Neuronal stem cell (in vitro differentiated cells): ENCODE results near the gene HS2ST1.

Experiments
- DNase-seq: peaks from one replicate; pipeline ENCODE4 v3.0.0-alpha.2; 2013; ENCODE audit warnings: low spot score
- H2AFZ ChIP-seq: one replicate; pipeline ENCODE4 v1.6.1; 2013; ENCODE audit warnings: mild to moderate bottlenecking, low read length, inconsistent platforms
- H2AK5ac ChIP-seq: 2 replicates; pipeline ENCODE4 v1.6.1; 2013; ENCODE audit warnings: low read depth, mild to moderate bottlenecking, inconsistent platforms, low read length, moderate library complexity, mixed read lengths
- H2BK120ac ChIP-seq: 2 replicates; pipeline ENCODE4 v1.6.1; 2013; ENCODE audit warnings: low read depth, mild to moderate bottlenecking, inconsistent platforms, low read length, moderate library complexity, mixed read lengths
- H2BK12ac ChIP-seq: one replicate; pipeline ENCODE4 v1.6.1; 2013; ENCODE audit warnings: low read length, inconsistent platforms
- H2BK15ac ChIP-seq: 2 replicates; pipeline ENCODE4 v1.6.1; 2013; ENCODE audit warnings: mild to moderate bottlenecking, low read length, inconsistent platforms, mixed read lengths
- H2BK5ac ChIP-seq: one replicate; pipeline ENCODE4 v1.6.1; 2013; ENCODE audit warnings: inconsistent platforms, mild to moderate bottlenecking, low read length, moderate library complexity
- H3K14ac ChIP-seq: one replicate; pipeline ENCODE4 v1.6.1; 2013; ENCODE audit warnings: low read length, inconsistent platforms
- H3K18ac ChIP-seq: 2 replicates; pipeline ENCODE4 v1.6.1; 2013; ENCODE audit warnings: low read length, inconsistent platforms
- H3K23ac ChIP-seq: 2 replicates; pipeline ENCODE4 v1.6.1; 2013; ENCODE audit warnings: low read depth, mild to moderate bottlenecking, mixed read lengths, low read length, inconsistent platforms; ENCODE audit not compliant: poor library complexity
- H3K27ac ChIP-seq: replicated peaks from 3 replicates; pipeline ENCODE4 v1.5.1; 2013; ENCODE audit warnings: low read length, inconsistent platforms
- H3K27me3 ChIP-seq, 3 experiments: 2 replicates each; pipeline ENCODE4 v1.6.1; 2013; ENCODE audit warnings: low read length in 3 of 3, mild to moderate bottlenecking in 2 of 3, inconsistent platforms in 1 of 3, low read depth in 1 of 3, mixed read lengths in 1 of 3, moderate library complexity in 1 of 3; ENCODE audit not compliant: control insufficient read depth in 3 of 3, insufficient read depth in 3 of 3
- H3K36me3 ChIP-seq, 2 donors: replicated peaks in 1 of 2; 2 replicates each; pipeline ENCODE4 v1.6.1; 2013; ENCODE audit warnings: low read length in 2 of 2; ENCODE audit not compliant: control insufficient read depth in 2 of 2, insufficient read depth in 2 of 2
- H3K4ac ChIP-seq: 2 replicates; pipeline ENCODE4 v1.6.1; 2013; ENCODE audit warnings: inconsistent platforms, mild to moderate bottlenecking, low read length, moderate library complexity
- H3K4me1 ChIP-seq, 2 donors: 1 replicate in 1 of 2; 2 replicates in 1 of 2; pipeline ENCODE4 v1.6.1; 2013; ENCODE audit warnings: low read length in 2 of 2, low read depth in 1 of 2; ENCODE audit not compliant: control insufficient read depth in 2 of 2, insufficient read depth in 1 of 2
- H3K4me2 ChIP-seq: one replicate; pipeline ENCODE4 v1.6.1; 2013; ENCODE audit warnings: mild to moderate bottlenecking, low read length, inconsistent platforms; ENCODE audit not compliant: insufficient read depth, poor library complexity, severe bottlenecking
- H3K4me3 ChIP-seq, 2 donors: 2 replicates each; pipeline ENCODE4 v1.5.1; 2013; ENCODE audit warnings: low read length in 2 of 2, mild to moderate bottlenecking in 2 of 2, inconsistent platforms in 1 of 2, moderate library complexity in 1 of 2
- H3K79me1 ChIP-seq: one replicate; pipeline ENCODE4 v1.6.1; 2013; ENCODE audit warnings: low read depth, mild to moderate bottlenecking, inconsistent platforms, low read length, moderate library complexity
- H3K9ac ChIP-seq: one replicate; pipeline ENCODE4 v1.6.1; 2013; ENCODE audit warnings: mild to moderate bottlenecking, low read depth, low read length, inconsistent platforms; ENCODE audit not compliant: poor library complexity
- H3K9me3 ChIP-seq, 2 donors: replicated peaks in 1 of 2; 2 replicates each; pipeline versions ENCODE3 to v1.6.1; 2013; ENCODE audit warnings: low read length in 2 of 2, mild to moderate bottlenecking in 2 of 2, inconsistent platforms in 1 of 2, low read depth in 1 of 2, mixed read lengths in 1 of 2, moderate library complexity in 1 of 2; ENCODE audit not compliant: control insufficient read depth in 2 of 2, insufficient read depth in 1 of 2
- H4K8ac ChIP-seq: one replicate; pipeline ENCODE4 v1.6.1; 2013; ENCODE audit warnings: low read depth, mild to moderate bottlenecking, inconsistent platforms, low read length, moderate library complexity
- H4K91ac ChIP-seq: one replicate; pipeline ENCODE4 v1.6.1; 2013; ENCODE audit warnings: low read length, low read depth, mild to moderate bottlenecking, inconsistent platforms; ENCODE audit not compliant: poor library complexity
- WGBS, 2 donors: extraction: QIAGEN DNeasy Blood & Tissue Kit; methylation state at CpG; one replicate each; pipeline ENCODE4 v1.1.7; 2013; ENCODE audit warnings: missing lambda C conversion rate in 2 of 2, mixed read lengths in 1 of 2; ENCODE audit not compliant: insufficient read length in 2 of 2, insufficient replicate concordance in 1 of 2; ENCODE audit errors: extremely low coverage in 2 of 2; 5-methylcytosine and 5-hydroxymethylcytosine counted together

HS2ST1 gene

DNA sequence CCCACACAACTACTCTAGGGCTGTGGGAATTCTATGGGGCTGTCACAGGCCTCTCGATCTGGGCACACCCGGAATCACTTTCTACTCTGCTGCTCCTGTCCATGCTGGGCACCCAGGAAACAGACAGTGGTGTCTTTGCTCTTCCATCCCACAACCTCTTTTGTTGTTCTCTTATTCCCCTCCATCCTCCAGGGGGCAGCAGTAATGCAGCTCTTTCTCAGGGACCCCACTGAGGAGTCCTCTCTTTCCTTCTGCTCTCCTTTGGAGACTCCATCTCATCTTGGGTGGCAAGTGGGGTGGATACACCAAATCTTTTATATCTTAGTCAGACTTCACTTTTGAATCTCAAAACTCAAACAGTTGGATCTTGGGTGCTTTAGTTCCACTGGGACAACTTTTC lies 206.3 kb downstream of the HS2ST1 start:
- no peak overlapping the region for H3K4me2 ChIP-seq
- no peak overlapping the region for H3K27ac ChIP-seq
- no CpG with 5 or more reads among the region's 2 CpGs for WGBS, 2 donors

DNA sequence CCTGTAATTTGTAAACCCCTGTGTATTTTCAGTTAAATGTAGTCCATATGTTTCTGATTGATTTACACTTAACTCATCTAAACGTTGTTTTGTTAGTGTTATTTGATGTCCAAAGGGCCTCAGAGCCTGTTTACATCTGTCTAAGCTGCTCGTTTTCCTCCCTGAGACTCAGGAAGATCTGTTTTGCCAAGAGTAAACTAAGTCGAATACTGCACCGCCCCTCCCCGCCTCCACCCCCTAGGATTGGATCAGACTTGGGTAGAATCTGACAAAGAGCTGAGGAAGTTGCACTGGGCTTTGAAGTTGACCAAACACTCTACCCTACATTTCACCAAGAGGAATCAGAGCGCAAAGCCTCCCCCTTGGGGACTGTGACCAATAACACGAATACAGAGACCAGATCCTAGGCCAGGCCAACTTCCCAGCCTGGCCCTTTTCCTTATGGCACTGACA lies 207.3 kb downstream of the HS2ST1 start:
- no peak overlapping the region for H3K4me2 ChIP-seq
- H3K18ac ChIP-seq = no peak overlapping the region
- no peak overlapping the region for H2AK5ac ChIP-seq
- no CpG with 5 or more reads among the region's 7 CpGs for WGBS, 2 donors
- H4K91ac ChIP-seq = no peak overlapping the region
- no peak overlapping the region for H3K23ac ChIP-seq
- H3K9ac ChIP-seq = no peak overlapping the region
- H3K9me3 ChIP-seq = peaks cover 0 to 3% of the 10 kb centered on the region in 2 donors
- H3K79me1 ChIP-seq = no peaks in the 10 kb centered on the region
- no peaks in the 10 kb centered on the region for H3K36me3 ChIP-seq
- H3K27ac ChIP-seq = no peak overlapping the region
- H3K27me3 ChIP-seq = no peaks in the 10 kb centered on the region
- no peak overlapping the region for H2BK12ac ChIP-seq
- H2BK5ac ChIP-seq = no peak overlapping the region
- no peak overlapping the region for H2BK120ac ChIP-seq
- H3K4ac ChIP-seq = no peak overlapping the region
- no peak for DNase-seq
- no peak overlapping the region for H2BK15ac ChIP-seq
- H2AFZ ChIP-seq = no peak overlapping the region
- H3K4me3 ChIP-seq = no peak overlapping the region
- H3K14ac ChIP-seq = no peak overlapping the region
- peaks cover 1 to 4% of the 10 kb centered on the region in 2 donors for H3K4me1 ChIP-seq
- no peak overlapping the region for H4K8ac ChIP-seq

More for the DNA sequence above, 206.3 kb downstream of the HS2ST1 start:
- no peak for DNase-seq
- no peaks in the 10 kb centered on the region for H3K36me3 ChIP-seq
- H3K9ac ChIP-seq = no peak overlapping the region
- H2AK5ac ChIP-seq = no peak overlapping the region
- H3K14ac ChIP-seq = no peak overlapping the region
- no peak overlapping the region for H3K18ac ChIP-seq
- no peak overlapping the region for H2BK5ac ChIP-seq
- H3K9me3 ChIP-seq = peaks cover 0 to 3% of the 10 kb centered on the region in 2 donors
- H3K4me1 ChIP-seq = peaks cover 1 to 4% of the 10 kb centered on the region in 2 donors
- H3K23ac ChIP-seq = no peak overlapping the region
- H3K4me3 ChIP-seq = no peak overlapping the region
- no peak overlapping the region for H3K4ac ChIP-seq
- H3K27me3 ChIP-seq = no peaks in the 10 kb centered on the region
- no peak overlapping the region for H2AFZ ChIP-seq
- H2BK15ac ChIP-seq = no peak overlapping the region
- no peak overlapping the region for H2BK12ac ChIP-seq
- no peak overlapping the region for H2BK120ac ChIP-seq
- no peak overlapping the region for H4K8ac ChIP-seq
- no peak overlapping the region for H4K91ac ChIP-seq
- no peaks in the 10 kb centered on the region for H3K79me1 ChIP-seq

GRCh38 chr1:87122243-87122642 lies 207.8 kb downstream of the HS2ST1 start:
- H3K27me3 ChIP-seq = no peaks in the 10 kb centered on the region
- peaks cover 1 to 4% of the 10 kb centered on the region in 2 donors for H3K4me1 ChIP-seq
- H3K18ac ChIP-seq = no peak overlapping the region
- H3K9ac ChIP-seq = no peak overlapping the region
- H3K4me3 ChIP-seq = no peak overlapping the region
- H2BK15ac ChIP-seq = no peak overlapping the region
- no peaks in the 10 kb centered on the region for H3K79me1 ChIP-seq
- no peak overlapping the region for H2BK120ac ChIP-seq
- H2BK12ac ChIP-seq = no peak overlapping the region
- H3K36me3 ChIP-seq = no peaks in the 10 kb centered on the region
- no peak overlapping the region for H2BK5ac ChIP-seq
- H3K14ac ChIP-seq = no peak overlapping the region
- no peak for DNase-seq
- no peak overlapping the region for H2AK5ac ChIP-seq
- H2AFZ ChIP-seq = no peak overlapping the region
- no peak overlapping the region for H4K91ac ChIP-seq
- no peak overlapping the region for H3K4me2 ChIP-seq
- H3K23ac ChIP-seq = no peak overlapping the region
- no peak overlapping the region for H4K8ac ChIP-seq
- peaks cover 0 to 3% of the 10 kb centered on the region in 2 donors for H3K9me3 ChIP-seq
- no peak overlapping the region for H3K27ac ChIP-seq
- WGBS, 2 donors = no CpG with 5 or more reads among the region's 1 CpG
- H3K4ac ChIP-seq = no peak overlapping the region

DNA sequence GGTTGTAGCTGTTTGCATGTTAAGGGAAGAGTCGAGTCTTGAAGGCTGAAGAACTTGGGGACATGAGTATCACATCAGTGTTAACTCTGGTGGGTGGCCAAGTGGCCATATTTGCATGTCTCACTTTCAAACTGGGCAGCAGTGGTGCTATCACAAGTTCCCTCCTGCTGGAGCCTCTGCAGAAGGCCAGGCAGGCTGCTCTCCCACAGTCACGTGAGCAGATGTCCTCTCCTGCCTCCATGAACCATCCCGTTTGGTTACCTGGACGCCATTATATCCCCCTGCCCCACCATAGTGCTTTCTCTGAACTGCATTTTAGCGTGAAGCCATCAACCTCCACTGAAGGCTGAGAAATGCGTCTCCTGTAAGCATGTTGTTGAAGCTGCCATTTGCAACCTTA lies 209.2 kb downstream of the HS2ST1 start:
- no peak overlapping the region for H3K9ac ChIP-seq
- H2BK15ac ChIP-seq = no peak overlapping the region
- H2BK5ac ChIP-seq = no peak overlapping the region
- no peak overlapping the region for H4K8ac ChIP-seq
- H3K18ac ChIP-seq = peak overlapping the region; percentile 40
- H4K91ac ChIP-seq = no peak overlapping the region
- H3K27me3 ChIP-seq = no peaks in the 10 kb centered on the region
- peak overlapping the region; percentile 4 for H3K14ac ChIP-seq
- no peaks in the 10 kb centered on the region for H3K4me1 ChIP-seq
- H3K4me3 ChIP-seq = no peak overlapping the region
- H3K4me2 ChIP-seq = no peak overlapping the region
- H2AFZ ChIP-seq = no peak overlapping the region
- peaks cover 0 to 3% of the 10 kb centered on the region in 2 donors for H3K9me3 ChIP-seq
- WGBS, 2 donors = no CpG with 5 or more reads among the region's 6 CpGs
- H3K27ac ChIP-seq = no peak overlapping the region
- no peaks in the 10 kb centered on the region for H3K79me1 ChIP-seq
- H3K36me3 ChIP-seq = no peaks in the 10 kb centered on the region
- no peak for DNase-seq
- no peak overlapping the region for H3K4ac ChIP-seq
- H3K23ac ChIP-seq = peak overlapping the region; percentile 18
- peak overlapping the region; percentile 11 for H2BK12ac ChIP-seq
- no peak overlapping the region for H2BK120ac ChIP-seq
- no peak overlapping the region for H2AK5ac ChIP-seq
